LoVo (cell line): ENCODE results near the gene OSBP2.
"Not testable (repeated sequence)": the region's sequence is repeated elsewhere in the genome, so short reads cannot be mapped to it uniquely, and the experiment has no call there.

Experiments used
- DNase-seq: peaks from one replicate; pipeline ENCODE4 v3.0.0-alpha.2; 2016; ENCODE audit warnings: low spot score

OSBP2 gene

DNA sequence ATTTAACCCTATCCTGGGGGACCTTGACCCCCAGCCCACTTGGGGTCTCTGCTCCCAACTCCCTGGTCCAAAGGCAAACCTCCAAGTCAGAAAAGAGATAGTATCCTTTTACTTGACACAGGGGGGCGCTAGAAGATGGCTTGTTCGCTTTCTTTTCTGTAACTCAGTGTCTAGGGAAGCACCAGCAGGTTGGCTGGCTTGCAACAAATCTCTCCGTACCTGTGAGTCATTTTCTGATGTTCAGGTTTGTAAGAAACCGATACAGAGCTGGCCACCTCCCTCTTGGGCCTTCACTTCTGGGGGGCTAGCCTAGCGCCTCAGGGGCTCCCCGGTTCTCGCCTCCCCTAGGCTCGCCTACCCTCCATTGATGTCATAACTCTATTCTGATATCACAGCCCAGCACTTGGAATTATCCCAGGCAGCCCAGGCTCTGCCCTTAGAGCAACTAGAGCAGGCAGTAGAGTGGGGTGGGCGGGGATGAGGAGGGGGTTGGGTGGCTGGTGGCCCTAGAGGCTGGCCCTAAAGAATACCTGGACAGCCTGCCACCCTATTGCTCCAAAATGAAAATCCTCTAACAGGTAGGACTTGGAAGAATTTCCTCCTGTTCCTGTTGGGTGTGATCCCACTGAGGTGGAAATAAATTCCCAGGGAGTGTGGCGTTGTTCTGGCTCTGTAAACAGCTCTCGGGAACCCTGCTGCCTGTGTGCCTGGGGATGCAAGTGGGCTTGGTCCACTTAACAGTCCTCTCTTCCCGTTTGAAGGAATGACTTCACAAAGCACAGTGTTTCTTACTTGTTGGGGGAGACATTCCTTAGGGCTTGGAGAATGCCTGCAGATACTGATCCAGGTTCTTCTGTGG lies 69.4 kb downstream of the OSBP2 start:
- DNase-seq = peak; percentile 61

DNA sequence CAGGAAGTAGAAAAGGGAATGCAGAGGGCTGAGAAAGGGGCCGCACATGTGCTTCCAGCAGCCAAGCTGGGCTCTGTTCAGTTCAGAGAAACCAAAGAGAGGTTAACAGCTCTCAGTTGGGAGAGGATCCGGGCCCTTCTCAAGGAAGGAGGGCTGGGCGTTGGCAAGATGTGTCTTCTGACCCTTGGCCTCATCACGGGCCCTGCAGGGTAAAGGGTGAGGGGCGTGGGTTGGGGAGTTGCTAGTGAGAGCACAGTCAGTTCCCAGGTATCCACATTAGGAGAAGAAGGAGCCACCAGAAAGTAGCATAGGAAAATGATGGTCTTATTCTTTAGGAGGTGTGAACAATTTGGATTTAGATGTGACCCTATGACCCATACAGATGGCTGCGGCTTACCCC lies 73.0 kb downstream of the OSBP2 start:
- DNase-seq = no peak

DNA sequence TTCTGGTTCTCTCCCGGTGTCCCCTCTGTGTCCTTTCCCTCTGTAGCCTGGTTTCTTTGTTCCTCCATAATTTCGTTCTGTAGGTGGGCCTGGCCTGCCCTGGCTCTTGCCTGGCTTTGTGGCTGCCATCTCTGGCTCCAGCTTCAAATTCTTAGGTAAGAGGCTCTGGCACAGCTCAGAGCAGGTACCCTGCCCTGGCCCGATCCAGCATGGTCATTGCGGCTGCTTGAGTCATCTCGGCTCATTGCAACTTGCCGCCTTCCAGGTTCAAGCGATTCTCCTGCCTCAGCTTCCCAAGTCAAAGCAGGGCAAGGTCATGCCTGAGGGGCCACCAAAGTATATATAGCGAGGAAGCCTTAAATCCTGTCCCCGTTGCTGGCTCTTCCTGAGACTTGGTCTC lies 76.0 kb downstream of the OSBP2 start:
- no peak for DNase-seq

DNA sequence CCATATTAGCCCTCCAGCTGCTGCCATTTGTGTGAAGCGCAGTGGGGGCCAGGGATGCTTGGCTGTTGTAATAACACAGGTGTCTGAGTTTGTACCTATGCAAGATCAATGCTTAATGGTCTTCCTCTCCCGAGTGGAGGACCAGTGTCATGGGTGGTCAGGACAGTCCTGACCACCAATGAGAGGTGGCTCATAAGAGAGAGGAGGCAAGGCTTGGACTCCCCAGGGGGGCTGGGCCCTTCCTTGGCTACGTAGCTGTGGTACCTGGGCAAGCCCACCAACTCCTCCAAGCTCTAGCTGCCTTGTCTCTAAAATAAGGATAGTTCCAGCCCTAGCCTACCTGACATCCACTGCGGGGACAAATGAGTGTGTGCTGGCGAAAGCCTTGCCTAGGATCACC lies 79.2 kb downstream of the OSBP2 start:
- no peak for DNase-seq

DNA sequence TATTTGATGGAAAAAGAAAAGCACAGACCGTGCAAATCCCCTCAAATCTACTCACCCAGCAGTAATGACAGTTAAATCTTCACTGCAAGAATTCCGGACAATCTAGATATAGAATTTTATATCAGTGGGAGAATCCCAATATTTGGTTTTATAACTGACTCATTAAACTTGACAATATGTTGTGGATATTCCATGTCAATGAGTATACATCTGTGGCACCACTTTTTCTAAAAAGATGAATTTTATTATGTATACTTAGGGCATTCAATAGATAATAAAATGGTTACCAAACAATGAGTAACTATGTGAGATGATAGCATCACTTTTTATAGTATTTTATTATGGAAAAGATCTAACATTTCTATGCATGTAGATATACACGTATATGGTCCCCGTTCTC lies 79.9 kb downstream of the OSBP2 start:
- no peak for DNase-seq

DNA sequence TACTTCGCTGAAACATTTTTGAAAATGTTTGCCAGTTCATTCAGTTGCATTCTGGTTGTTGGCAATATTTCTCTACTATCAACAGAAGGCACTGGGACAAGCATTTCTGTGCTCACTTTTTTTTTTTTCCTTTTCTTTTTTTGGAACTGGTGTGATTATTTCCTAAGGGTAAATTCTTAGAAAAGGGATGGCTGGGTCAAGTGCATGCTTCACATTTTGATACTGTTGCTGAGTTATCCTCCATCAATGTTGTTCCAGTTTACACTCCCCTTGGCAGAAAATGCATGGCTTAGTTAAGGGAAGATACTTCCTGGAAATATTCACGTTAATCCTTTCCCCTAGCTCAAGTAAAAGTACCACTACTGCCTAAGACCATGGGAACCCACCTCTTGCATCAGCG lies 81.8 kb downstream of the OSBP2 start:
- no peak for DNase-seq

DNA sequence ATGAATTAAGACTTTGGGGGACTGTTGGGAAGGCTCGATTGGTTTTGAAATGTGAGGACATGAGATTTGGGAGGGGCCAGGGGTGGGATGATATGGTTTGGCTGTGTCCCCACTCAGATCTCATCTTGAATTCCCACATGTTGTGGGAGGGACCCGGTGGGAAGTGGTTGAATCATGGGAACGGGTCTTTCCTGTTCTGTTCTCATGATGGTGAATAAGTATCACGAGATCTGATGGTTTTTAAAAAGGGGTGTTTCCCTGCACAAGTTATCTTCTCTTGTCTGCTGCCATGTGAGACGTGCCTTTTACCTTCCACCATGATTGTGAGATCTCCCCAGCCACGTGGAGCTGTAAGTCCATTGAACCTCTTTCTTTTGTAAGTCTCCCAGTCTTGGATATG lies 82.5 kb downstream of the OSBP2 start:
- not testable (repeated sequence) for DNase-seq

DNA sequence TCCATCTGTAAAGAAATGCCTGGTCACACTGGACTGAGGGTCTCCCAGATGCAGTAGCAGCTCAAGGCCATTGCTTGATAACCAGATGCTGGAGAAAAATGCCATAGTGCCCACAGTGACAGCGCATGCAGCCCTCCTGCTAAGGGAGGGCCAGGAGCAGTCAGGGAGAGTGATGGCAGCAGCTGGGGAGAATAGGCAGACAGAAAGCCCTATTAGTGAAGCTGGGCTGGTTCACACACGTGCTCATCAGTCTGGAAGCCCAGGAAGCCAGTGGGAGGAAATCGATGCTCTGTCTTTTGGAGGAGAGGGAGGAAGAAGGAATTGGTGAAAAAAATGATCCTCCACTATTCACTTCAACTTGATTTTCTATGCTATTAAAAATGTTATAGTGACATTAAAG lies 82.9 kb downstream of the OSBP2 start:
- no peak for DNase-seq

DNA sequence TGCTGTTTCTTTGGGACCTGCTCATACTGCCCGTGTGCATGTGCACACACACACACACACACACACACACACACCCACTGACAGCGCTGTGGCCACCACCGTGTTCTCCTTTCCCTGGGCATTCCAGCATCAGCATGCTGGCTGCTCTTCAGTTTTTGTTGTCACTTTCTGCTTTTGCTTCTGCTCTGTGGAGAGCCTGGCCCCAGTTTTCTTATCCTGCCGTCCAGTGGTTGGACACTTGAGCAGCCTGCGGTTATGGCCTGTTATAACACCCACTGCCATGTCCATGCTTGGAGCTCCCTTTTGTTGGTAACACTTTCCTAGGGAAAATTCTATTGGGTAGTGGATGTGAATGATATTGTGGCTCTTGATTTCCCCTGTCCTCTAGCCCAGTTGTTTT lies 83.6 kb downstream of the OSBP2 start:
- DNase-seq = no peak

DNA sequence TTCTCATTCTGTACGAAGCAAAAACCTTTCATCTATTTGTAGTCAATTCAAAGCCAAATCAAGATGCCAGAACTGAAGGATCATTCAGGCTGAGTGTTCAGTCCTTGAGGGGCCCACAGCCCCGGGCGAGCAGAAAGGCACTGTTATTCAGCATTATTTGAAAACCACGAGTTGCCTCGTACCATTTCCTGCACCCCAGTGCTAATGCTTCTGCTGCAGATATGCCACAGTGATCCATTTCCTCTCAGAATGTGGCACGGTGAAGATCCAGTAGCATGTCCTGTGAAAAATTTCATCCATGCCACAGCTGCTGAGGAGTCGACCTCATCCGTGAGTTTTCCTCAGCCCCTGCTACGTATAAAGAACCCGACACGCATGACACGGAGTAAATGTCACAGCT lies 85.4 kb downstream of the OSBP2 start:
- DNase-seq = no peak

DNA sequence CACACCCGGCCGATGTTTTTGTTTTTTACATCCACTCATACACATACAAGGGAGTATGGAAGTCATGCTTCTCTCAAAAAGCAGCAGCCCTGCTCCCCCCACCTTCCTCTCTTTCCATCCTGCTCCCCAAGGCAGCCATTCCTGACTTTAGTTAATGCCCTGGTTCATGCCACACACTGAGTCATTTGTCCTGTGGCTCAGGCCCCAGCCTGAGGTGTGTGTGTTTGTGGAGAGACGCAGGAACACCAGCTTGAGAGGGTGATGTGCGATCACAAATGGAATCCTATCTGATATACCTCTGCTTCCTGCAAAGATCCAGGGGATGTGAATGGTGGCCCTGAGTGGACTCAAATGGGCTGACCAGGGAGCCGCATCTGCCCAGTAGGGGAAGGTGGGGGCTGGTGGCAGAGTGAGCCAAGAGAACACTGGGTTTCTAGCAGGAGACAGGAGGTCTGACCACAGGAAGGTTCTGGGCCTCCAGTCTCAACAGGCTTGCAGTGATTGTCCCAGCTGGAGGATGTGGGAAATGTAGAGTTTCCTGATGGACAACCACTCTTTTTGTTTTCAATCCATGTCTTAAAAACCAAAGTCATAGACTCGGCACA lies 86.7 kb downstream of the OSBP2 start:
- no peak for DNase-seq

DNA sequence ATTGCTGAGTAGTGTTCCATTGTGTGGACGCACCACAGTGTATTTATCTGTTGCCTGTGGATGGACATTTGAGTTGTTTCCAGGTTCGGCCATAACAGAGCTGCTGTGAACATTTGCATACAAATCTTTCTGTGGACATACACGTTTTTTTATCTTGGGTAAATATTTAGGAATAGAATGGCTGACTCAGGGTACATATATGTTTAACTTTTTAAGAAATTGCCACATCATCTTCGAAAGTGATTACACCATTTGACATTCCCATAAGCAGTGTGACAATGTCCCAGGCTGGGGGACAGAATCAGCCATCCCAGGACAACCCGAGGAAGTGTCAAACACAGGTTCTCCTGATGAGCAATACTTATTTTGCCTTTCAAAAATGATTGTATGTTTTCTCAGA lies 87.9 kb downstream of the OSBP2 start:
- no peak for DNase-seq

DNA sequence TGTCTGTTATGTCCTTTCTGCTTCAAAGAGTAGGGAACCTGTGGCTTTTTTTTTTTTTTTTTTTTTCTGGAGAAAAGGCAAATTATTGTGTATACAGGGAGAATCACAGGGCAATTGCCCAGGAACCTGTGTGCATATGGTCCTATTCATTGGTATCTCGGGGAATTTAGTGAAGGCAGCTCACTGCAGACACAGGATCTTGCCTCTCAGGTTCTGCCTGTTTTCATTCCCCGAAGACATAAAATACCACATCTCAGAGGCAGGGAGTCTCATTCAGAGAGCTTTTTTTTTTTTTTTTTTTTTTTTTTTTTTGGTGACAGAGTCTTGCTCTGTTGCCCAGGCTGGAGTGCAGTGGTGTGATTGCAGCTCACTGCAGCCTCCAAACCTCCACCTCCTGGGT lies 88.3 kb downstream of the OSBP2 start:
- no peak for DNase-seq

DNA sequence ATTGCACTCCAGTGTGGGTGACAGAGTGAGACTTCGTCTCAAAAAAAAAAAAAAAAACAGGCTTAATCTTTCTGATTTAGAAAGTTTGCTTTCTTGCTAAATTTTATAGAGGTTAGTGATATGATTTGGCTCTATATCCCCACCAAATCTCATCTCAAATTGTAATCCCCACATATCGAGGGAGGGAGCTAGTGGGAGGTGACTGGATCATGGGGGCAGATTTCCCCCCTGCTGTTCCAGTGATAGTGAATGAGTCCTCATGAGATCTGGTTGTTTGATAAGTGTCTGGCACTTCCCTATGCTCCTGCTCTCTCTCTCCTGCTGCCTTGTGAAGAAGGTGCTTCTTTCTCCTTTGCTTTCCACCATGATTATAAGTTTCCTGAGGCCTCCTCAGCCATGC lies 90.9 kb downstream of the OSBP2 start:
- DNase-seq = no peak

DNA sequence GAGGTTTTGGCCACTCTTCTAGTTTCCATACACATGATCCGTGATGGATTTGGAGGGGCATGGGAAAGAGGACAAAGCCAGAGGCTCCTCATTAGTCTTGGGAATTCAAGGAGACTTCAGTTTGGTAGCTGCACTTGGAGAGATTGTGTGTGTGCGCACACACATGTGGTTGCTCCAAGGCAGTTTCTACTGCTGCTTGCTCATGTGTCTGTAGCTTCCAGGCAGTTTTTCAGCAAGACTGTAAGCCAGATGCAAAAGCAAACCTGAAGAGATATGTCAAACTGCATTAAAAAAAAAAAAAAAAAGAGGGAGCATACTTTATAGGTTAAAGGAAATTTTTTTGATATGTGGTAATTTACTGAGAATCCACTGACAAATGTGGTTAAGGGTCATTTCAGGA lies 95.7 kb downstream of the OSBP2 start:
- DNase-seq = no peak

DNA sequence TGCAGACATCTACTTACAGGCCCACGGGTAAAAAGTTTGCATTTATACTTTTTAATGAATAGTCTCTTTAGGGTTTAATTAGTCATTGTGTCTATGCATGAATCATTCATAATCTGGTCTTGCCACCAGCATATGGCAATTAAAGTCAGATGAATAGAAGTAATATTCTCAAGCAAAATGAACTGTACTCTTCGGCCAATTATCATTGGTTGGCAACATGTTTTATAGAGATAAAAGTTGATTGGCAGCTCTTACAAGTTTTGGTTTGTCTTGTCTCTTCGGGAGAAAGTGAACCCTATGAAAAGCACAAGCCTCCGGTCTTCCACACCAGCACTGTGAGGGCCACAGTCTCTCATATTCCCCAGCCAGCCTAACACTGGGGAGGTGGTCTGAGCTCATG lies 97.8 kb downstream of the OSBP2 start:
- DNase-seq = no peak

DNA sequence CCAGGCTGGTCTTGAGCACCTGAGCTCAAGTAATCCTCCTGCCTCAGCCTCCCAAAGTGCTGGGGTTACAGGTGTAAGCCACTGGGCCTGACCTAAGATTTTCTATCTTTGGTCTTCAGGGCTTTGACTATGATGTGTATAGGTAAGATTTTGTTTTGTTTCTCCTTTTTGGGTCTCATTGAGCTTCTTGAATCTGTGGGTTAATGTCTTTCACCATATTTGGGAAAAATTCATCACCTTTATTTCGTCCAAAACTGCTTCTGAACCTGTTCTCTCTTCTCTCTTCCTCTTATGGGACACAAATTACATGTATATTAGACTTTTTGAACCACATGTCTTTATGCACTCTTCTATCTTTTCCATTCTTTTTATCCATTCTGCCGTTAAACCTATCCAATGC lies 100.4 kb downstream of the OSBP2 start:
- DNase-seq = no peak

DNA sequence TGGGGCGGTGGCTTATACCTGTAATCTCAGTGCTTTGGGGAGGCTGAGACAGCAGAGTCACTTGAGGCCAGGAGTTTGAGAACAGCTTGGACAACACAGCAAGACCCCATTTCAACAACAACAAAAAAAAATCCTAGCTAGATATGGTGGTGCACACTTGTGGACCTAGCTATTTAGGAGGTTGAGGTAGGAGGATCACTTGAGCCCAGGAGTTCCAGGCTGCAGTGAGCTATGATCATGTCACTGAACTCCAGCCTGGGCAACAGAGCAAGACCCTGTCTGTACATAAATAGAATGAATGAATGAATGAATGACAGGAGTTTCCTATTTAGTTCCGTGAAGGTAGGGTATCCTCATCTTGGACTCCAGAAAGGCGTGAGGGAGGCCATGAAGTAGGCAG lies 107.0 kb downstream of the OSBP2 start:
- DNase-seq = no peak

DNA sequence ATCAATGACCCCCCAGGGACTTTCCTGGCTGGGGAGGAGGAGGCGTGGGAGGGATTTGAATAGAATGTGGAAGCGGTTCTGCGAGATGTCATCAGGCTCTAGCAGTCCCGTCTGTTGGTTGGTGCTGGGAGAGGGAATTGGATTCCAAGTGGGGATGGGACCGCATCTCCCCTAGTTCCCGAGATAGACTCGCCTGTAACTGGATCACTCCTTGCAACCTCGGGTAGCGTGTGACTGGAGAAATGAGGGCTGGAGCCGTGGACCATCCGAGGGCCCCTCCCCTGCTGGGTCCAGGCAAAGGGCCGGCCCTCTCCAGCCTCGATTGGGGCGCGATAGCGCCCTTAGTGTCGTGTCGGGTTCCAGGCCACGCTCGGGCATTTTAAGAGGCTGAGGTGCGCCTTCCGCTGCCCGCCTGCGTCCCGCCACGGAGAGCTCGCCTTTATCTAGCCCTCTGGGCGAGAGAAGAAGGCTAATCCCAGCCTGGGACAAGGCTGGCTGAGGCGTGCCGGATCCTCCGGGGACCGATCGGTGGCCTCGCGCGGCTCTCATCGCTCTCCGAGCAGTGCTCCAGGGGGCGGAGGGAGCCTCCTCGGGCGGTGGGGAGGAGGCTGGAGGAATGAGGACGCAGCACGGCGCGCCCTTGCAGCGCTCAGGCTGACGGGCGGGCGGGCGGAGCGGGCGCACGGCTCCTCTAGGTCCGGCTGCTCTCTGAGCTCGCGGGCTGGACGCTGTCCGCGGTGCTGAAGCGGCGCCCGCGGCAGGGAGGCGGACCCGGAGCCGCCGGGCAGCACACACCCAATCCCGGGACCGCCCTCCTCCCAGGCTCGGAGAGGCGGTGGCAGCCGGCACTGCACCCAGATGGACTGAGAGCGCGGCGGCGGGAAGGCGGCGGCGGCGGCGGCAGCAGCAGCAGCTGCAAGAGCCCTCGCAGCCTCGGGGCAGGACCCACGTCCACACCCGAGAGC lies 107.8 kb downstream of the OSBP2 start:
- DNase-seq = peak; percentile 89

DNA sequence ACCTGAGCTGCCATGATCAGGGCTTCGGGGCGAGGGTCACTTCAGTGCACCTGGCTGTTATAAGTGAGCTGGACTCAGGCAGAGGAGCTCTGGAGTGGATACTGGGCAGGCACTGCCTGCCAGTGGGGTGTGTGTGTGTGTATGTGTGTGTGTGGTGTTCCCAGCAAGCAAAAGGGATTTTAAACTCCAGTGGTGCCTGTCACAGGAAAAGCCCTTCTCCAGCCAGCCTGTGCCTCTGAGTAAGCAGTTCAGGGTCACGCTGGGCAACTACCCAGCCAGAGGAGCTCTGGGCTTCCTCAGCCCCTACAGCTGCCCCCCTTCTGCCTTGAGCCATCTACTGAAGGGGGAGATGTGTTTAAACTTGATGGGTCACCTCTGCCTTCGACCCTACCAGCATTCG lies 109.0 kb downstream of the OSBP2 start:
- DNase-seq = no peak

DNA sequence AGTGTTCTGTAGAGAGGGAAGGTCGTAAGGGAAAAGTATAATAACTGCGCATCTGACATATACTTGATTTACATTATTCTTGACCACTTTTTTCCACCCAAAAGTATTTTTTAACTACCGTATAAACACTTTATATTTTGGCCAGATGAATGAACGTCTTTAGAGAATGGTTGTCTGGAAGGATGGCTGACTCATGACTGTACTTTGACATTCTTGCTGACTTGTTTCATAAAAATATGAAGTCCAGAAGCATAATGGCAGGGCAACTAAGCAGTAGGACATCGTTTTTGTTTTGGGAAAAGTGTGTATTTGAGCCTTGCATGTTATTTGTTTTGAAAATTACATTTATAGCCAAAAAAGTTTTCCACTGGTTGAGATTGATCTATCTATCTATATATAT lies 110.0 kb downstream of the OSBP2 start:
- DNase-seq = no peak

DNA sequence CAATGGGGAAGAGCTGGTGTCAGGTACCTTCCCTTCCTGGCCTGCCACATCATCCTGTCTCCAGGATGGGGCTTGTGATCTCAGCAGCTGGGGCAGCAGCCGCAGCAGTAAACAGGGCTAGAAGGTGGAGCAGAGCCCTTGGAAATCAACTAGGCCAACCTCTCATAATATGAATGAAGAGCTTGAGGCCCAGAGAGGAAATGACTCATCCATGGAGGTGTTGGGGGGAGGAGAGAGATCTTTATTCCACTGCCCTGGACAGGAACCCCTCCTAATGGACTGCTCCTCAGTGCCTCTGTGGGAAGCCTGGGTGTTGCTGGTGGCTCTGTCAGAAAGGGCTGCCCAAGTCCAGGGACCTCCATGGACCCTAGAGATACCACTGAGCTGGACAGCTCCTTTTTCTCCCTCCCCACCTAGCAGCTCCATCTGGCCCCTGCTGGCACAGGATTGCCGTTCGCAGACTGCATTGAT lies 111.8 kb downstream of the OSBP2 start:
- DNase-seq = peak; percentile 47

DNA sequence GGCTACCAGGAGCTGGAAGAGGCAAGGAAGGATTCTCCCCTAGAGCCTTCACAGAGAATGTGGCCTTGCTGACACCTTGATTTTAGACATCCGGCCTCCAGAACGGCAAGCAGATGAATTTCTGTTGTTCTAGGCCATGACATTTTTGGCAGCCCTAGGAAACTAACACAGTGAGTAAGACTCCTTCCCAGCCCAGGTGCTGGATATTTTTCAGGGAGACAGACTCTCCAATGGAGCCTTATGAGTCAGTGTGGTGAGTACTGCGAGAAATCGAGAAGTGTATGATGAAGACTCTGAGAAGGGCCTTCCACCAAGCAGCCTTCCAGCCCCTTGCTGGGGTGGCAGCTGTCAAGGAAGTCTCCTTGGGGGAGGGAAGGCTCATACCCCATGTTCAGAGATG lies 114.4 kb downstream of the OSBP2 start:
- DNase-seq = no peak
